DLD1 (cell line): ENCODE data around the gene CACNA1D.

Experiments
- in situ Hi-C: cut with HindIII; loops from 2 replicates; pipeline ENCODE4 v1.10.0; 2017; ENCODE audit warnings: low sequenced_read_pairs

CACNA1D gene

GRCh38 chr3:53495146-53495519, 722 bp downstream of the CACNA1D start:
- in situ Hi-C loops = no loop called here

DNA sequence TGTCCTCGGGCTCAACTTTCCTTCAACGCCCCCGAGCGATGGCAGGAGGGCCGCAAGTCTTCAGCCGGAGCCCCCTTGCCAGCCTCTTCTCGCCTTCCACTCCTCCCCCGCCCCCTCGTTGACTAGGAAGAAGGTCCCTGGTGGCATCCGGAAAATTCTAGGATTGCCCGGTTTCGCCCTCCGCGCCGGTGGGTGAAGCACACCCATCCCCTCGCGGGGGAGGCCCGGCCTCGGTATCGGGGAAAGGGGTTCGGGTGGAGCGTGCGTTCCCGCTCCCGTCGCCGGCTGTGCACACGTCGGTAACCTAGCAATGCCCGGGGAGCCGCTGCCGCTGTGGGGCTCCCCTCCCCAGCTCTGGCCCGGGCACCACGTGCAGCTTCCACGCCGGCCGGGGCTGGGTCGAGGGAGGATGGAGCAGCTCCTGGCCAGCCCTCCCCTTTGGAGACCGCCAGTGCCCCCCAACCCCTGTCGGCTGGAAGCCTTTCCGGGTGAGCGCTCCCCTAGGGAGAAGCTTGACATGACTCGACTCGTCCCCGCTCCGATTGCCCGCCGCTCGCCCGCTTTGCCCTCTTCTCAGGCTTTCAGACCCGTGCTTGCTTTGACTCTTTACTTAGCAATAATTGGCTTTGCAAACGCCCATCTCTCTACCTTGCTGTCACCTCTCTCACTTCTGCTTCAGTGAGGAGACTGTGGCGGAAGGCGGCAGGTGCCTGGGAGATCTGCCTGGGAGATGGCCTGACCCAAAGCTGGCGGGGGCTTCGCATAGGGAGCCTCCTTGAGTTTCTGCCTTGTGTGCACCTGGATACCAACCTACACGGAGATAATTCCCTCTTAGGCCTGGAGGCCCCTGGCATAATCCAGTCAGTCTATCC, 1.3 kb downstream of the CACNA1D start:
- in situ Hi-C loops = no loop called here

DNA sequence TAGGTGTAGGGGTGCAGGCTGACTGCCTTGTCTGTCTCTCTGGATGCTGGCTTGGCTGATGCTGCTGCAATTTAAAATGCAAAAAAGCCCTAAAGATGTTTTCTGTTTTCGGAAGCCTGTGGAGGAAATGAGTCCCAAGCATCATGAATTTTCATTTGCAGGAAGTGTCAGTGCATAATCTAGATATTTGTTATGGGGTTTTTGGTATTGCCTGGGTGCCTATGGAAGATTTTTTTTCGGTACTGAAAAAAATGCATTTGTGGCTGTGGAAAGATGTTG, 1.9 kb downstream of the CACNA1D start:
- in situ Hi-C loops = no loop called here

DNA sequence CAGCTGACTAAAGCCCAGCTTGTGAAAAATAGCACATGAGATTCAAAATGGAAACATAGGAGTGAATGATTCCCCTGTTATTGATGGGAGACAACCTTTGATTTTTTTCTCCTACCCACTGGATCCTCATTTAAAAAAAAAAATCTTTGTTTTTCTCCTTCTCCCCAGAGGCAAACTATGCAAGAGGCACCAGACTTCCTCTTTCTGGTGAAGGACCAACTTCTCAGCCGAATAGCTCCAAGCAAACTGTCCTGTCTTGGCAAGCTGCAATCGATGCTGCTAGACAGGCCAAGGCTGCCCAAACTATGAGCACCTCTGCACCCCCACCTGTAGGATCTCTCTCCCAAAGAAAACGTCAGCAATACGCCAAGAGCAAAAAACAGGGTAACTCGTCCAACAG, 2.6 kb downstream of the CACNA1D start:
- in situ Hi-C loops = no loop called here

DNA sequence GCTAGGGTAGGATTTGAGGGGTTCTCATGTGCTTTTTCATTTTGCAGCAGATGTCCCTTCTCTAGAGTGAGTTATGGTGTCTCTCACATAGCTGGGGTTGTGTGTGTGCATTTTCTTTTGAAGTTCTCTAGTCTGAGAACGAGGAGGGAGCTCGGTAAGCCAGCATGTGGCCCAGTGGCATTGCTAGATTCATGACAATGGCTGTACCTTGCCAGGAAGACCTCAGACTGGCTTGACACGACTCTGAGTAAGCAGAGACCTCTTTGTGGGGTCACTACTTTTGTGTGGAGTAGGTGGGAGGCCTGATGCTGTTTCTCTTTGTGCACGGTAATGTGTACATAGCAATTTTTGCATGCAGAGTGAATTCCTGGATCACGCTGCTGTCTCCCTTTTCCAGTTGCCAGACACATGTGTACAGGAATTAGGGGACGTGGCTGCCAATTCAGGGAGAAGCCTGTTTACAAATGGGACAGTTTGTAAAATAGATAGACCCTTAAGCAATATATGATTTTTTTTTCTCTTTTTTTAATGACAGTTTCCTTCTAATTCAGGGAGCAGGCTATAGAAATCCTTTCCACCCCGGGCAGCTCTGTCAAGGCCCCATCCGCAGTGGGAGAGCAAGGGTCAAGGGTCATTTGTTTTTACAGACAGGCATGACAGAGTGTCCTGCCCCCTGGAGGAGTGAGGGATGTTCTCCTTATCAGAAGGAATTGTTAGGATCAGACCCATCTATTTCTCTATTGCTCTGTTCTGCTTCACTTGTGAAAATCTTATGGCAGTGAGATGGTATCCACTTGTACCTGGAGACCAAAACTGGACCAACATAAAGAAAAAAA, 4.6 kb downstream of the CACNA1D start:
- in situ Hi-C loops = no loop called here

DNA sequence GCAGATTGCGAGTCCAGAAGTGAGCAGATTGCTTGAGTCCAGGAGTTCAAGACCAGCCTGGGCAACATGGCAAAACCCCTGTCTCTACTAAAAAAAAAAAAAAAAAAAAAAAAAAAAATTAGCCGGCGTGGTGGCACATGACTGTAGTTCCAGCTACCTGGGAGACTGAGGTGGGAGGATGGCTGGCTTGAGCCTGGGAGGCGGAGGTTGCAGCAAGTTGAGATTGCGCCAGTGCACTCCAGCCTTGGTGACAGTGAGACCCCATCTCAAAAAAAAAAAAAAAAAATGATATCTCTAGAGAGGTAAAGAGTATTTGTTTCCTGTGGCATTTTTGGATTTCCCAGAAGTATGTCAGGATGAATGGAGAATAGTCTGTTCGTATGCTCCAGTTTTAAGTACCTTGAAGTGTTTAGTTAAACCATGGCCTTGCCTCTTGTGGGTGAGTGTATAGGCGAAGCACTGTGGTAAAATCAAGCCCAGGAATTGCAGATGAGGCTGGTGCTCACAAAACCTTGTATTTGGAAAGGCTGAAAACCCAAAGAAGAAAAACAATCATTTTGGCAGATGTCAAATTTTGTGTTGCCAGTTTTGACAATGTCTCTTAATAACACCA, 5.9 kb downstream of the CACNA1D start:
- in situ Hi-C loops = no loop called here

DNA sequence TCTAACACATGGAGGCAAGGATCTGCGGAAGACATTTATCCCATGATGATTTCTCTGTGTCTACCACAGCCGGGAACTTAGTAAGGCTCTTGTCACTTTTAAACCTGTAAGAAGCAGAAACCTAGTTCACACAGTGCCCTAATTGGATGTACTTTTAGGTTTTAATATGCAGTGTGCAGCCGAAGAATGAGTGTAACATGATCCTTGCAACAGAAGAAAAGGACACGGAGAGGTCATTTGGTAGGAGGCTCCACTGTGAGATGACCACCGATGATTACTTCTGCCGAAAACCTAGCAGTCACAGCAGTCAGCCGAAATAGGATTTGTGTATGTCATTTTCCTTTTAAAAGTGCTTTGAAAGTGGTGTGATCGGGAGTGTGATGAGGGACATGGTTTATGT, 6.8 kb downstream of the CACNA1D start:
- in situ Hi-C loops = no loop called here

DNA sequence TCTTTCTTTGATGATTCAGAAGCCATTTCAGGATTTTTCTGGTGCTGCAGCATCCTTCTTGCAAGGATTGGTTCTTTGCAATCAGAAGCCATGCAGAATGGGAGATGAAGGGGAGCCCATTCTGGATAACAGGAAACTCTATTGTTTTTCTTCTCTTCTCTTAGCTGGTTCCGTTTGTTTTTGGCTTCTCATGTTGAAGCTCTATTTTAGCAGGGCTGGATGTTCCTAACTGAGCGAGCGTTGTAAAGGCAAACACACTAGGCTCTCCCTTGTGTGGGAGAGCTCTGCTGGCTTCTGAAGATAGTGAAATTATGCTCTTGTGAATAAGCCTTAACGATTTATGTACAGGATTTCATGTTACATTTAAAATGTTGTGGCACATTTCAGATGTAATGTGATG, 8.3 kb downstream of the CACNA1D start:
- in situ Hi-C loops = no loop called here

GRCh38 chr3:53503195-53503594, 8.8 kb downstream of the CACNA1D start:
- in situ Hi-C loops = no loop called here

DNA sequence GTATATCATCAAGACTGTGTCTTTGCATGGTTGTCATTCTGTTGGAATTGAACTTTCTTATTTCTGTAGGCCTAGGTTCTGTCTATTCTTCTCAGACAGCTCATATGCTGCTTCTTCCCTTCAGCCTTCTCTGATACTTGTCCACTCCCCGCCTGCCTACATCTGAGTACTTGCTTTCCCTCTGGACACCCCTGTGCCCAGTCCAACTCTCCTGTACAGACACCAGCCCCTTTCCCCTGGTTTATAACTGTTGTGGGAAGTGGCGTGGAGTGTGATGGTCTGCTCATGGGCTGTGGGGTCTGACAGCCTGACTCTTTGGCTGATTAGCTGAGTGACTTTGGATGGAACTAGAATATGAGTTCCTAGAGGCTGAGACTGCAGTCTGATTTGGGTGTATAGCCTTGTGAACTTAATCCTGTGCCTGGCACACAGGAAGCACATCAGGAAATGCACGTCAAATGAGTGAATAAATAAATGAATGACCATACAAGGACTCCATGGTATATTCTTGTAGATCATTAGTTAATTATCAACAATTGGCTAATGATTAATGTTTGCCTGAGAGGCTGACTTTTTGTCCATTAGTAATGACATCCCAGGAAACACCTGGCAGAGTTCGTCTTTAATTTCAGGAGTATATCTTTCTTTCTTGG, 11.8 kb downstream of the CACNA1D start:
- in situ Hi-C loops = no loop called here

DNA sequence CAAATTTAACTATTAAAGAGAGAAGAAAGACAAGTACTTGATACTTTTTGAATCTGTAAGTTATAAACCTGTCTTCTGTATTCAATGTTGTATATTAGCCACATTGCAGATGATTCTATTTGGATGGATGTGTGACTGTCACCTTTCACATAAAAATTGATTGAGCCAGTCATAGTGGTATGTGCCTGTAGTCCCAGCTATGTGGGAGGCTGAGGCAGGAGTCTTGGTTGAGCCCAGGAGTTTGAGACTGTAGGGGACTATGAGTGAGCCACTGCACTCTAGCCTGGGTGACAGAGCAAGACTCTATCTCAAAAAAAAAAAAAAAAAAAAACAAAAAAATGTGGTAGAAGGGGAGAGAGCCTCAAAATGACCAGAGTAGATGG, 12.3 kb downstream of the CACNA1D start:
- in situ Hi-C loops = no loop called here

GRCh38 chr3:53509494-53509893, 15.1 kb downstream of the CACNA1D start:
- in situ Hi-C loops = no loop called here

GRCh38 chr3:53510508-53510907, 16.1 kb downstream of the CACNA1D start:
- in situ Hi-C loops = no loop called here

DNA sequence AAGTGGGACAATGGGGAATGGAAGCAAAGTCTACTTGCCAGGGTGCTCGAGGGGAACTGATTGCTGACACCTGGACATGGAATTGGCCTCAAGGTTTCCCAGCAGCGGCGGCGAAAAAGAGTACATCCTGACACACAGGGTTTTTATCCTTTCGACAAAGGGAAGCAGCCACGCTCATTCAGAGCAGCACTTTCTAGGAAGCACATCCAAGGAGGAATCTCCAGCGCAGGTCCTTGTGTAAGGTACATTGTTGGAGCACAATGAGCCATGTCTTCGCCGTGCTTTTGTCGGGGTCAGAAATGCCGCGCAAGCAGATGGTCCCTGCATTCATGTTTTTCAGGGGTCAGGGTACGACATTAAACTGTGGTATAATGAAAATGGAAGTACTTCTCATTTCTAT, 16.8 kb downstream of the CACNA1D start:
- in situ Hi-C loops = no loop called here

DNA sequence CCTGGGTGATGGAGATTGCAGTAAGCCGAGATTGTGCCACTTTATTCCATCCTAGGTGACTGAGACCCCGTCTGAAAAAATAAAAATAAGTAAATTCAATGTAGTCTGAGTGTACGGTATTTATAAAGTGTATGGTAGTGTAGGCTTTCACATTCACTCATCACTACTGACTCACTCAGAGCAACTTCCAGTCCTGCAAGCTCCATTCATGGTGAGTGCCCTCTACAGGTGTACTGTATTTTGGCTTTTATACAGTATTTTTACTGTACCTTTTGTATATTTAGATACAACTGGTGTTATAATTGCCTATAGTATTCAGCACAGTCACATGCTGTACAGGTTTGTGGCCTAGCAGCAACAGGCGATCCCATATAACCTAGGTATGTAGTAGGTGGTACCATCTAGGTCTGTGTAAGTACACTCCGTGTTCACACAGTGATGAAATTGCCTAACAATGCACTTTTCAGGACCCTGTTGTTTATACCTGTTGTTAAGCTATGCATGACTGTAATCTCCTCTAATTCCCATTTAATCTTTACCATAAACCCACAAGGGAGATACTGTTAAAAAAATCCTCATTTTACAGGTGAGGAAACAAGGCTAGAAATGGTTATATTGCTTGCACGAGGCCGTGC, 19.3 kb downstream of the CACNA1D start:
- in situ Hi-C loops = no loop called here

DNA sequence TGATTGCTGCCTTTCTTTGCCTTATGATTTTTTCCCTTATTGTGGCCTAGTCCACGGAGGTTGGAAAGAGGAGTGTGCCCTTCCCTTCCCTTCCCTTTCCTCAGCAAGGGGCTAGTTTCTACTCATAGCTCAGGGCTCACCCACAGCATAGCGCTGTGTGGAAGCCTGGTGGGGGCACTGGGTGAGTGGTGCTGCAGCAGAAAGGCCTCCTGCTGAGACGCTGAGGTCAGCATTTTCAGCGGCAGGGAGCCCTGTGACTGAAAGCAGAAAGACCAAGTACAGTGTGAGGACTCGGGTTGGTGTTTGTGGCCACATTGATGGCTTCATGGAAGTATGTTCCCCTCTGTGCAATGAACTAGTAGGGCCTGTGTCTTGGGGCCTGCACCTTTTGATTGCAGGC, 21.9 kb downstream of the CACNA1D start:
- in situ Hi-C loops = no loop called here

DNA sequence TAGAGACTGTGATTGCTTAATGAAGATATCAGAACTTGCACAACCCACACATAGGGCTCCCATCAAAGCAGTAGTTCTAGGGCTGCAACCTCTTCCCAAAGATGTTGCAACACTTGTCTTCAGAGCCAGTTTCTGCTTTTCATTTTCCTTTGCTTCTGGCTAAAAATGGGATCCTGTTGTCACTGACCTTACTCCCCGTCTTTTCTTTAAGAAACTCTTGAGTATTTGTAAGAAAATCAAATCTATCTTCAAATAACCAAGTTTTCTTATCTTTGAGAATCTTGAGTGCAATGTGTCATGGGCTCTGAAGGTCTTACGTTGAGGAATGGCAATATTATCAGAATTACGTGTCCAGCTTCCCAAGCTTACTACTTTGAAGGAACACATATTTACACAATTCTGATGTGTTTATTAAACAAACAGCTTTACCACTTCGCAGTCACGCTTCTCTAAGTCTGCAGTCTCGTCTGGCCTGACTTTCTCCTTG, 24.1 kb downstream of the CACNA1D start:
- in situ Hi-C loops = no loop called here

DNA sequence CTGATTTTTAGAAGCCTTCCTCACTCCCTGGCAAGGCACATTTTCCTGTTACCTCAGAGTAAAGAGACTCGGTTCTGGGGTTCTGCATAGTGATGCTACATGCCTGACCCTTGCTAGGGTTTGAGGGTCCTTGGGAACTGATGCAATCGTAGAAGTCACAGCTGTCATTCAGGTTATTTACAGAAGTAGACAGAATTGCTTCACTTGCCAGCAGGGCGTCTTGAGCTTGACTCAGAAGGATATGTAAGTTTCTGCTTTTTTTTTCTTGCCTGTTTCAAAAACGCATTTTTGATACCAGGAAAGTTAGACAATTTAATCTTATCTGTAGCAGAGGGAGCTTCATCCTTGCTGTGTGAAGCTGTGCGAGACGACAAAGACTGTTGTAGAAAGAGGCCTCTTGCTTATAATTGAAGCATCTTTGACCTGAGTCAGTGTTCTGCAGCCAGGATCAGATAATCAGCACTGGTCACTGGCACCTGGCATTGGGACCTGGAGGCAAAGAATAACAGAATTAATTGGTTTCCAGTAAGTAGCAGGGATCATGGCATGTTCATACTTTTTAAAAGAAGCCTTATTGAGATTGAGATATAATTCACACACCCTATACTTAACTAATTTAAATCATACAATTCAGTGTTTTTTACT, 24.8 kb downstream of the CACNA1D start:
- in situ Hi-C loops = no loop called here

- in situ Hi-C loops = no loop called here
These were observed 28.9 kb downstream of the CACNA1D start for GRCh38 chr3:53523346-53523745.

- in situ Hi-C loops = no loop called here
These were observed 30.2 kb downstream of the CACNA1D start for GRCh38 chr3:53524566-53524965.
